Small intestine (tissue), 7 donors: Measurements from ENCODE around the gene KCNH2. TPM values are rescaled to one million over a fixed set of nuclear protein-coding genes. Genes with fewer than 3 reads are reported as not detected.

Experiments
- DNase-seq, 2 donors: peaks; one replicate each; pipeline versions ENCODE4 v3.0.0 to v3.0.0-alpha.2; 2013
- FAIRE-seq: peaks from 2 replicates; lab custom pipeline; 2012; peaks lifted over from hg19 to GRCh38; lab: Jason Lieb, UNC
- H3K27ac ChIP-seq, 3 donors: one replicate each; pipeline ENCODE4 v1.5.1; 2013; ENCODE audit warnings: low read length in 2 of 3, mild to moderate bottlenecking in 2 of 3, control low read depth in 1 of 3, inconsistent platforms in 1 of 3, low read depth in 1 of 3, moderate library complexity in 1 of 3
- H3K27me3 ChIP-seq, 3 donors: one replicate each; pipeline ENCODE4 v1.6.1; 2013; ENCODE audit warnings: low read length in 3 of 3, inconsistent platforms in 1 of 3; ENCODE audit not compliant: control insufficient read depth in 3 of 3, insufficient read depth in 3 of 3
- H3K36me3 ChIP-seq, 3 donors: one replicate each; pipeline ENCODE4 v1.6.1; 2013; ENCODE audit warnings: low read length in 3 of 3, inconsistent platforms in 1 of 3, low read depth in 1 of 3, mild to moderate bottlenecking in 1 of 3, moderate library complexity in 1 of 3; ENCODE audit not compliant: control insufficient read depth in 3 of 3, insufficient read depth in 2 of 3
- H3K4me1 ChIP-seq, 3 donors: one replicate each; pipeline ENCODE4 v1.6.1; 2013; ENCODE audit warnings: low read length in 2 of 3, inconsistent platforms in 1 of 3, low read depth in 1 of 3, mild to moderate bottlenecking in 1 of 3, moderate library complexity in 1 of 3; ENCODE audit not compliant: control insufficient read depth in 3 of 3, insufficient read depth in 2 of 3
- H3K4me3 ChIP-seq, 3 donors: one replicate each; pipeline ENCODE4 v1.5.1; 2013; ENCODE audit warnings: low read length in 3 of 3, control low read depth in 1 of 3, inconsistent platforms in 1 of 3, low read depth in 1 of 3, mild to moderate bottlenecking in 1 of 3, moderate library complexity in 1 of 3
- H3K9me3 ChIP-seq, 2 donors: one replicate each; pipeline ENCODE4 v1.6.1; 2013; ENCODE audit warnings: low read depth in 1 of 2, low read length in 1 of 2; ENCODE audit not compliant: control insufficient read depth in 2 of 2, insufficient read depth in 1 of 2
- WGBS, 3 donors: extraction: QIAGEN DNeasy Blood & Tissue Kit; methylation state at CpG; one replicate each; pipeline ENCODE4 v1.1.7; 2013; 5-methylcytosine and 5-hydroxymethylcytosine counted together
- polyA plus RNA-seq, 4 donors: library from polyadenylated mRNA; stranded (reverse) in 3 of 4; unstranded in 1 of 4; fragments of 200-250 nt in 3 of 4; fragments of 120-200 nt in 1 of 4; gene quantifications; one replicate each; pipeline versions ENCODE4 v1.2.1 to v1.2.3, GENCODE V29; 2013
- donor health status: healthy with polysubstance abuse.
- donor health status: control.
- donor health status: control.
- donor health status: Bipolar disorder and iron deficiency.
- donor health status: healthy.

Gene KCNH2
- polyA plus RNA-seq, 4 donors, result 2.4 to 5.7 (median 3.7) TPM; not detected in 1

DNA sequence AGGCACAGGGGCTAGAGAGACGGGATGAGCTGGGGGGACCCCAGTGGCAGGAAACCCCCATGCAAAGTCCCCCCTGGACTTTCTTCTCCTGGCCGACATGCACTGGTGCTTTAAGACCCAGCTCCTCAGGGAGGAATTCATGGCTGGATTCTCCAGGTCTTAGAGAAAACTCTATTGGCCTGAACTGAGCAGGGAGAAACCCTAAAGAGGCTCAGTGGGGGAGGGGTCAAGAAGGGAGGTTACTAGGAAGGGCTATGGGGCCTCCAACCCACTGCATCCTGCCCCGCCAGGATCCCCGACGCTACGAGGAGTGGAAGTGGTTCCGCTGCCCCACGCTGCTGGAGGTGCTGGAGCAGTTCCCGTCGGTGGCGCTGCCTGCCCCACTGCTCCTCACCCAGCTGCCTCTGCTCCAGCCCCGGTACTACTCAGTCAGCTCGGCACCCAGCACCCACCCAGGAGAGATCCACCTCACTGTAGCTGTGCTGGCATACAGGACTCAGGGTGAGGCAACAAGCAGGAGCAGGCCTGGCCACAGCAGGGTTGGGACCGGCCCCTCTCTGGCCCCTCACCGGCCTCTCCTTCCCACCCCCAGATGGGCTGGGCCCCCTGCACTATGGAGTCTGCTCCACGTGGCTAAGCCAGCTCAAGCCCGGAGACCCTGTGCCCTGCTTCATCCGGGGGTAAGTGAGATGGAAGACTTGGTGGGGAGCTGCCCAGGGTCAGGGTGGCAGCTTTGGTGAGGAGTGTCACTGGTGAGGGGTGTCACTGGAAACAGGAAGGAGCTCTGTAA lies 32.4 kb upstream of the KCNH2 start:
- Histone ChIP-seq H3K9me3 (no peaks in the 10 kb centered on the region), H3K4me1 (peaks cover 3 to 39% (median 7%) of the 10 kb centered on the region in 3 donors), H3K4me3 (peak overlapping the region in 1 of 3 donors; percentile 32), H3K27me3 (no peaks in the 10 kb centered on the region), H3K36me3 (peaks cover 0 to 5% (median 0%) of the 10 kb centered on the region in 3 donors), H3K27ac (peak overlapping the region in 2 of 3 donors; percentile 8 to 63)
- FAIRE-seq, result no peak
- 41 to 76% (median 62%) methylated on average over 18 of the region's 18 CpGs for WGBS, 3 donors
- DNase-seq, result peak in 1 of 2 donors; percentile 79

- WGBS, 3 donors, result 52 to 75% (median 66%) methylated on average over 4 to 7 of the region's 7 CpGs
- Histone ChIP-seq H3K9me3 (no peaks in the 10 kb centered on the region), H3K27me3 (no peaks in the 10 kb centered on the region), H3K4me3 (no peak overlapping the region), H3K4me1 (peaks cover 3 to 39% (median 7%) of the 10 kb centered on the region in 3 donors), H3K27ac (no peak overlapping the region), H3K36me3 (peaks cover 0 to 5% (median 0%) of the 10 kb centered on the region in 3 donors)
- DNase-seq, result no peak
- FAIRE-seq, result no peak
Observed at GRCh38 chr7:151010037-151010306, 31.9 kb upstream of the KCNH2 start.

DNA sequence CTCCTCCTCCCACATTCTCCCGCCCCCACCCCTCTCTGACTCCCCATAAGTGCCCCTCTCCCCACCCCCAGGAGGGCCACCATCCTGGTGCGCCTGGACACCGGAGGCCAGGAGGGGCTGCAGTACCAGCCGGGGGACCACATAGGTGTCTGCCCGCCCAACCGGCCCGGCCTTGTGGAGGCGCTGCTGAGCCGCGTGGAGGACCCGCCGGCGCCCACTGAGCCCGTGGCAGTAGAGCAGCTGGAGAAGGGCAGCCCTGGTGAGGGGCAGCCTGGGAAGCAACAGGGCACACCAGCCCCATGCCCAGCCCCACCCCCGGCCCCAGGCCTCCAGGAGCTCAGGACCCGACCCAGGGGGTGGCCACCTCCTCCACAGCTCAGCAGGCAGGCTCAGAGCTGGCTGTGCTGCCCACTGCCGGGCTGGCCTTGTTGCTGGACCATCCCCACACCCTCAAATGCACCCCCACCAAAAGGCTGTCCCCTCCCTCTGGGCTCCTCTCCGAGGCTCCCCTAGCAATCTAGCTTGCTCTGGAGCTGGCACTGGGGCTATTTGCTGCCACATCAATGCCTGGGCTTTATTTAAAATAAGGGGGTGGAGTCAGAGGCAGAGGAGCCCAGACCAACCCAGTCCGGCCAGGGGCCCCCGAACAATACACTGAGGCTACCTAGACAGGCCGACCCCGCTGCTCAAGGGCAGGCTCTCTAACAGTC lies 31.4 kb upstream of the KCNH2 start:
- peaks cover 3 to 39% (median 7%) of the 10 kb centered on the region in 3 donors for H3K4me1 ChIP-seq
- DNase-seq (no peak), FAIRE-seq (no peak)
- H3K36me3 ChIP-seq, result peaks cover 0 to 5% (median 0%) of the 10 kb centered on the region in 3 donors
- no peaks in the 10 kb centered on the region for H3K9me3 ChIP-seq
- no peak overlapping the region for H3K27ac ChIP-seq
- no peaks in the 10 kb centered on the region for H3K27me3 ChIP-seq
- WGBS, 3 donors, result 74 to 78% (median 78%) methylated on average over 21 to 22 of the region's 22 CpGs
- H3K4me3 ChIP-seq, result no peak overlapping the region

GRCh38 chr7:151008511-151009323 lies 30.6 kb upstream of the KCNH2 start:
- DNase-seq (peak; percentile 53 to 76), FAIRE-seq (no peak)
- peak overlapping the region in 2 of 3 donors; percentile 9 to 18 for H3K4me3 ChIP-seq
- H3K27ac ChIP-seq, result peak overlapping the region in 1 of 3 donors; percentile 37
- no peaks in the 10 kb centered on the region for H3K36me3 ChIP-seq
- 47 to 51% (median 47%) methylated on average over 36 to 40 of the region's 40 CpGs for WGBS, 3 donors
- no peaks in the 10 kb centered on the region for H3K27me3 ChIP-seq
- H3K4me1 ChIP-seq, result peaks cover 3 to 32% (median 7%) of the 10 kb centered on the region in 3 donors
- no peaks in the 10 kb centered on the region for H3K9me3 ChIP-seq

DNA sequence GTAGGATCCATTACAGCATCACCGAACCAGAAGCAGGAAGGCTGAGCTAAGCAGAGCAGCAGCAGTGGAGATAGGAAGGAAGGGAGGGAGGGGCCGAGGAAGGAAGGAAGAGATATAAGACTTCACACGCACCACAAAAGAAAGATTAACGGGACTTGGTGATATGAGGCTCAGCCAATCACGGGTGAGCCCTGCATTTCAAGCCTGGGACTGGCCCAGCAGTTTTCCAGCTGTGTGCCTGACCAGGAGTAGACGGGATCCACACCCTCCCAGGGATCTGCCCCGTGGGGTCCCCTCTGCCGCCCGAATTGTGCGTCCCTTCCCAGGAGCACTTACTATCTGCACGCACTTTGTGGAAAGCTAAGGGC lies 30.0 kb upstream of the KCNH2 start:
- WGBS, 3 donors, result 25 to 38% (median 36%) methylated on average over 11 of the region's 11 CpGs
- no peak for DNase-seq

DNA sequence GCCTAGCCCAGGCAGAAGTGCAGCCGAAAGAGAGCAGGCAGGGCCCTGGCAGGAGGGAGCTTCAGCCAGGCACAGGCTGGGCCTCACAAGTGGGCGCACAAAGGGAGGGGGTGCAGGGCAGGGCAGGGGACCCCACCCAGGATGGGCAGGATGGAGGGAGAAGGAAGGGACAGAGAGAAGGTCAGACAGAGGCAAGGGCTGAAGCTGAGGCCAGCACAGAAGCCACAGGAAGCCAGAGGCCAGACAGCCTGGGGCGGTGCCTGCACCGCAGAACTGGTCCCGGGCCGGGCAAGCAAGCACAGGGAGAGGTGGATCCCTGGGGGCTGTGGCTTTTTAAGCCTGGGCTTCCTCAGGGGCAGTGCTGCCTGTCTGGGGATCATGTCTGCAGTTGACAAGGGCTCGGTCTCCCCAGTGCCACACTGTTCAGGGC lies 29.4 kb upstream of the KCNH2 start:
- no peak overlapping the region for H3K27ac ChIP-seq
- FAIRE-seq, result no peak

More for the DNA sequence above, 30.0 kb upstream of the KCNH2 start:
- no peaks in the 10 kb centered on the region for H3K36me3 ChIP-seq
- FAIRE-seq, result no peak
- no peaks in the 10 kb centered on the region for H3K9me3 ChIP-seq
- peak overlapping the region in 2 of 3 donors; percentile 9 to 18 for H3K4me3 ChIP-seq
- H3K27ac ChIP-seq, result peak overlapping the region in 1 of 3 donors; percentile 37
- no peaks in the 10 kb centered on the region for H3K27me3 ChIP-seq
- peaks cover 3 to 29% (median 3%) of the 10 kb centered on the region in 3 donors for H3K4me1 ChIP-seq

GRCh38 chr7:151006590-151007300 lies 28.6 kb upstream of the KCNH2 start:
- WGBS, 3 donors, result 78 to 83% (median 83%) methylated on average over 22 to 23 of the region's 23 CpGs
- no peak for DNase-seq
- no peak for FAIRE-seq
- Histone ChIP-seq H3K27me3 (no peaks in the 10 kb centered on the region), H3K4me3 (no peak overlapping the region), H3K9me3 (no peaks in the 10 kb centered on the region), H3K36me3 (no peaks in the 10 kb centered on the region), H3K4me1 (peaks cover 0 to 18% (median 2%) of the 10 kb centered on the region in 3 donors), H3K27ac (no peak overlapping the region)

More for the DNA sequence above, 29.4 kb upstream of the KCNH2 start:
- WGBS, 3 donors, result 61 to 82% (median 71%) methylated on average over 7 of the region's 7 CpGs
- DNase-seq, result no peak
- Histone ChIP-seq H3K9me3 (no peaks in the 10 kb centered on the region), H3K4me3 (no peak overlapping the region), H3K4me1 (peaks cover 0 to 22% (median 2%) of the 10 kb centered on the region in 3 donors), H3K36me3 (no peaks in the 10 kb centered on the region), H3K27me3 (no peaks in the 10 kb centered on the region)
